Keratinocyte (primary cell): Measurements from ENCODE around the gene LDB2. TPM values are rescaled to one million over a fixed set of nuclear protein-coding genes. Genes with fewer than 3 reads are reported as not detected.

Experiments used
- DNase-seq: peaks from one replicate; pipeline ENCODE4 v3.0.0-alpha.2; 2011; ENCODE audit warnings: low read depth, missing footprints, low spot score
- FAIRE-seq: peaks from 2 replicates; lab custom pipeline; 2011; peaks lifted over from hg19 to GRCh38; lab: Jason Lieb, UNC
- H2AFZ ChIP-seq: 2 replicates; pipeline ENCODE4 v1.6.0; 2012; ENCODE audit warnings: low read length, control low read depth, inconsistent platforms; ENCODE audit not compliant: control insufficient read depth
- H3K27ac ChIP-seq: 2 replicates; pipeline ENCODE4 v1.5.1; 2011; ENCODE audit warnings: low read length; ENCODE audit not compliant: control insufficient read depth, insufficient read depth
- H3K27me3 ChIP-seq: 3 replicates; pipeline ENCODE4 v1.6.0; 2011; ENCODE audit warnings: low read length; ENCODE audit not compliant: control insufficient read depth, insufficient read depth; ENCODE audit errors: extremely low read depth
- H3K36me3 ChIP-seq, 2 experiments: 2 replicates in 1 of 2; 3 replicates in 1 of 2; pipeline ENCODE4 v1.5.1; 2011; ENCODE audit warnings: low read length in 2 of 2, mild to moderate bottlenecking in 1 of 2; ENCODE audit not compliant: control insufficient read depth in 2 of 2, insufficient read depth in 2 of 2; ENCODE audit errors: extremely low read depth in 1 of 2
- H3K4me1 ChIP-seq: 3 replicates; pipeline ENCODE4 v1.5.1; 2011; ENCODE audit warnings: low read length; ENCODE audit not compliant: control insufficient read depth, insufficient read depth; ENCODE audit errors: extremely low read depth
- H3K4me2 ChIP-seq: 3 replicates; pipeline ENCODE4 v1.6.0; 2011; ENCODE audit warnings: low read depth, low read length; ENCODE audit not compliant: control insufficient read depth, insufficient read depth; ENCODE audit errors: extremely low read depth
- H3K4me3 ChIP-seq, 3 experiments: fragments of 200-600 bp in 1 of 3; sonication (generic) in 1 of 3; 2 replicates in 2 of 3; 3 replicates in 1 of 3; pipeline ENCODE4 v1.5.1; 2011 to 2016; ENCODE audit warnings: low read length in 3 of 3, mild to moderate bottlenecking in 3 of 3, control low read depth in 2 of 3, inconsistent platforms in 1 of 3, low read depth in 1 of 3, mixed read lengths in 1 of 3, mixed run types in 1 of 3, moderate library complexity in 1 of 3; ENCODE audit not compliant: control insufficient read depth in 2 of 3, insufficient read depth in 2 of 3; ENCODE audit errors: extremely low read depth in 1 of 3
- H3K79me2 ChIP-seq: 2 replicates; pipeline ENCODE4 v1.6.0; 2012; ENCODE audit warnings: low read length; ENCODE audit not compliant: control insufficient read depth, insufficient read depth
- H3K9ac ChIP-seq: 3 replicates; pipeline ENCODE4 v1.6.0; 2011; ENCODE audit warnings: low read length; ENCODE audit not compliant: control insufficient read depth, insufficient read depth; ENCODE audit errors: extremely low read depth
- H3K9me1 ChIP-seq: 3 replicates; pipeline ENCODE4 v1.6.0; 2011; ENCODE audit warnings: low read length; ENCODE audit not compliant: control insufficient read depth, insufficient read depth; ENCODE audit errors: extremely low read depth
- H3K9me3 ChIP-seq: 2 replicates; pipeline ENCODE4 v1.5.1; 2012; ENCODE audit warnings: low read depth, low read length; ENCODE audit not compliant: control insufficient read depth
- H4K20me1 ChIP-seq: 3 replicates; pipeline ENCODE4 v1.6.0; 2011; ENCODE audit warnings: low read length; ENCODE audit not compliant: control insufficient read depth, insufficient read depth; ENCODE audit errors: extremely low read depth
- CTCF ChIP-seq, 3 experiments: IDR thresholded peaks in 1 of 3; conservative IDR thresholded peaks in 1 of 3; optimal IDR thresholded peaks in 1 of 3; 2 replicates in 2 of 3; 3 replicates in 1 of 3; pipeline versions ENCODE3 to v1.5.1; 2011; ENCODE audit warnings: low read length in 3 of 3, mild to moderate bottlenecking in 3 of 3, moderate library complexity in 2 of 3, control low read depth in 1 of 3, inconsistent platforms in 1 of 3; ENCODE audit not compliant: insufficient read depth in 2 of 3; ENCODE audit errors: extremely low read depth in 1 of 3
- EZH2 ChIP-seq: IDR thresholded peaks from one replicate; pipeline ENCODE4 v1.6.1; 2012; ENCODE audit warnings: inconsistent platforms, mild to moderate bottlenecking, low read length, moderate library complexity
- dilution Hi-C: fragments of 300-500 bp; cut with MboI; formaldehyde crosslinking; loops from one replicate; pipeline ENCODE4 v1.7.0; 2020; ENCODE audit warnings: low sequenced_read_pairs; ENCODE audit not compliant: extremely low pct_ligation_motif_present
- polyA plus RNA-seq, 5 experiments: library from polyadenylated mRNA; depleted of rRNA in 3 of 5; stranded (reverse) in 3 of 5; stranded (forward) in 1 of 5; unstranded in 1 of 5; fragments of >200 nt; gene quantifications; 1 replicate in 1 of 5; 2 replicates in 3 of 5; 3 replicates in 1 of 5; pipeline versions ENCODE4 v1.2.1 to v1.2.3, GENCODE V29; 2011 to 2012; ENCODE audit warnings: missing spikeins in 2 of 5, low read depth in 1 of 5, low replicate concordance in 1 of 5

Gene LDB2
- polyA plus RNA-seq, 1 donor (not counting 4 experiments of a cell fraction or from before 2014, with no cell fraction given), result not detected

- Histone ChIP-seq H3K4me2 (no peak overlapping the region), H3K79me2 (no peaks in the 10 kb centered on the region), H3K27me3 (no peaks in the 10 kb centered on the region), H3K36me3 (no peaks in the 10 kb centered on the region), H3K4me3 (no peak overlapping the region), H2AFZ (no peak overlapping the region), H3K4me1 (no peaks in the 10 kb centered on the region), H4K20me1 (no peaks in the 10 kb centered on the region), H3K9ac (no peak overlapping the region), H3K27ac (no peak overlapping the region), H3K9me3 (no peaks in the 10 kb centered on the region), H3K9me1 (no peaks in the 10 kb centered on the region)
- DNase-seq, result no peak
- no peak for FAIRE-seq
- TF ChIP-seq CTCF (optimal IDR thresholded peaks at IDR 0.05 in 1 of 3, IDR thresholded peaks at IDR 0.05 in 1 of 3, conservative IDR thresholded peaks at IDR 0.05 in 1 of 3; ENCODE audit: extremely low read depth in 1 of 3, insufficient read depth in 2 of 3, low read length in 3 of 3) (no peak), EZH2 (no peak)
- dilution Hi-C loops, result no loop called here
Measured at GRCh38 chr4:16758816-16759215, 139.6 kb downstream of the LDB2 start.

GRCh38 chr4:16758255-16758654 is 140.2 kb downstream of the LDB2 start:
- H3K4me2 ChIP-seq, result no peak overlapping the region
- no peaks in the 10 kb centered on the region for H3K4me1 ChIP-seq
- H3K79me2 ChIP-seq, result no peaks in the 10 kb centered on the region
- no peak overlapping the region for H3K4me3 ChIP-seq
- no peak overlapping the region for H3K27ac ChIP-seq
- no peak overlapping the region for H2AFZ ChIP-seq
- DNase-seq (no peak), FAIRE-seq (no peak)
- TF ChIP-seq CTCF (optimal IDR thresholded peaks at IDR 0.05 in 1 of 3, IDR thresholded peaks at IDR 0.05 in 1 of 3, conservative IDR thresholded peaks at IDR 0.05 in 1 of 3; ENCODE audit: extremely low read depth in 1 of 3, insufficient read depth in 2 of 3, low read length in 3 of 3) (no peak), EZH2 (no peak)
- H3K9ac ChIP-seq, result no peak overlapping the region
- no peaks in the 10 kb centered on the region for H4K20me1 ChIP-seq
- H3K9me1 ChIP-seq, result no peaks in the 10 kb centered on the region
- no peaks in the 10 kb centered on the region for H3K36me3 ChIP-seq
- H3K27me3 ChIP-seq, result no peaks in the 10 kb centered on the region
- no peaks in the 10 kb centered on the region for H3K9me3 ChIP-seq
- dilution Hi-C loops, result no loop called here
